GM12878 (cell line): Measurements from ENCODE around the gene MAMDC2. TPM values are rescaled to one million over a fixed set of nuclear protein-coding genes. Genes with fewer than 3 reads are reported as not detected.

Experiments
- ATAC-seq: fragments of 200-7000 bp; cut with Tn5 transposase; 3 replicates; pipeline ENCODE4 v1.9.1; 2020; ENCODE audit warnings: mild to moderate bottlenecking, moderate library complexity
- BruUV-seq: library from RNA; stranded (reverse); fragments of 400-500 nt; replicated peaks from 2 replicates; lab custom pipeline; 2021; lab: Mats Ljungman, UMichigan
- CTCF ChIA-PET: fragments of 300-600 bp; sonication (Branson Sonifier 250); formaldehyde crosslinking; extraction: SDS; loops from one replicate; lab custom pipeline; 2021; ENCODE audit warnings: inconsistent platforms; lab: Yijun Ruan, JAX
- POLR2A ChIA-PET: fragments of 350-600 bp; formaldehyde crosslinking; extraction: SDS; loops from one replicate; lab custom pipeline; 2021; ENCODE audit warnings: inconsistent platforms; lab: Charles Lee
- RAD21 ChIA-PET: fragments of 300-600 bp; sonication (Branson Sonifier 250); formaldehyde crosslinking; loops from one replicate; lab custom pipeline; 2023; ENCODE audit warnings: antibody characterized with exemption; ENCODE audit not compliant: unreplicated experiment; lab: Charles Lee
- SMC1A ChIA-PET: fragments of 300-600 bp; sonication (Branson Sonifier 250); formaldehyde crosslinking; loops from one replicate; lab custom pipeline; 2023; ENCODE audit not compliant: unreplicated experiment, uncharacterized antibody; lab: Charles Lee
- DNase-seq: peaks from one replicate; pipeline ENCODE4 v3.0.0-alpha.2; 2011; ENCODE audit warnings: low read depth, low spot score
- FAIRE-seq: peaks from 3 replicates; lab custom pipeline; 2011; peaks lifted over from hg19 to GRCh38; lab: Jason Lieb, UNC
- H2AFZ ChIP-seq: 2 replicates; pipeline ENCODE4 v1.6.0; 2011; ENCODE audit warnings: low read depth, low read length, control low read depth; ENCODE audit not compliant: control insufficient read depth
- H3K27ac ChIP-seq: 2 replicates; pipeline ENCODE4 v1.5.1; 2011; ENCODE audit warnings: control low read depth; ENCODE audit not compliant: control insufficient read depth, insufficient read depth
- H3K27me3 ChIP-seq, 2 experiments: replicated peaks in 1 of 2; 2 replicates each; pipeline versions ENCODE4 v1.6.0 to v1.6.1; 2011; ENCODE audit warnings: low read length in 1 of 2; ENCODE audit not compliant: control insufficient read depth in 2 of 2, insufficient read depth in 2 of 2
- H3K36me3 ChIP-seq, 2 experiments: 2 replicates each; pipeline ENCODE4 v1.5.1; 2011; ENCODE audit warnings: low read length in 1 of 2; ENCODE audit not compliant: control insufficient read depth in 2 of 2, insufficient read depth in 2 of 2
- H3K4me1 ChIP-seq: 2 replicates; pipeline ENCODE4 v1.6.1; 2011; ENCODE audit warnings: mild to moderate bottlenecking, low read length, moderate library complexity, mixed read lengths; ENCODE audit not compliant: control insufficient read depth, insufficient read depth
- H3K4me2 ChIP-seq: 2 replicates; pipeline ENCODE4 v1.6.0; 2011; ENCODE audit warnings: control low read depth; ENCODE audit not compliant: control insufficient read depth, insufficient read depth
- H3K4me3 ChIP-seq: fragments of 200-600 bp; sonication (generic); 2 replicates; pipeline ENCODE4 v1.5.1; 2016
- H3K79me2 ChIP-seq: 2 replicates; pipeline ENCODE4 v1.6.0; 2011; ENCODE audit warnings: low read length; ENCODE audit not compliant: control insufficient read depth, insufficient read depth
- H3K9ac ChIP-seq: 2 replicates; pipeline ENCODE4 v1.8.0; 2011; ENCODE audit warnings: low read length, control low read depth, mixed read lengths; ENCODE audit not compliant: control insufficient read depth, insufficient read depth
- H3K9me3 ChIP-seq: replicated peaks from 3 replicates; pipeline ENCODE4 v1.5.1; 2011; ENCODE audit warnings: mild to moderate bottlenecking, low read length; ENCODE audit not compliant: control insufficient read depth, insufficient read depth
- H4K20me1 ChIP-seq: 2 replicates; pipeline ENCODE4 v1.6.0; 2011; ENCODE audit not compliant: control insufficient read depth, insufficient read depth
- BHLHE40 ChIP-seq, 2 experiments: fragments of 450-650 bp in 1 of 2; IDR thresholded peaks; 2 replicates each; pipeline ENCODE4 v1.6.1; 2011 to 2017; ENCODE audit warnings: low read depth in 2 of 2, borderline replicate concordance in 1 of 2, improper control_type of control experiment in 1 of 2, low read length in 1 of 2, mild to moderate bottlenecking in 1 of 2
- NR2C2 ChIP-seq: IDR thresholded peaks from 2 replicates; pipeline ENCODE4 v1.6.1; 2011; ENCODE audit warnings: borderline replicate concordance, low read depth; ENCODE audit not compliant: control insufficient read depth, insufficient read length
- NR2F1 ChIP-seq: fragments of 450-650 bp; conservative IDR thresholded peaks from 2 replicates; pipeline ENCODE4 v1.6.1; 2017; ENCODE audit warnings: mild to moderate bottlenecking
- YY1 ChIP-seq: IDR thresholded peaks from 2 replicates; pipeline ENCODE4 v1.6.1; 2011; ENCODE audit warnings: low read depth, mild to moderate bottlenecking, low read length
- WGBS: methylation state at CpG from one replicate; pipeline ENCODE4 v1.1.6; 2016; ENCODE audit warnings: low lambda C conversion rate; ENCODE audit not compliant: insufficient replicate concordance, insufficient coverage; ENCODE audit errors: missing lambda C conversion rate; 5-methylcytosine and 5-hydroxymethylcytosine counted together
- in situ Hi-C: fragments of 300-500 bp; cut with MboI; formaldehyde crosslinking; loops from 9 replicates; pipeline ENCODE4 v1.14.3; 2018; ENCODE audit warnings: mixed read lengths
- intact Hi-C: fragments of 100-400 bp; cut with micrococcal nuclease; formaldehyde crosslinking; loops from one replicate; pipeline ENCODE4 v1.14.2; 2022; ENCODE audit not compliant: unreplicated experiment
- polyA plus RNA-seq, 11 experiments: library from polyadenylated mRNA; depleted of rRNA in 4 of 11; unstranded in 6 of 11; stranded (reverse) in 5 of 11; fragments of >200 nt; fragmentation: Nextera tagmentation in 4 of 11; fragmentation: Illumina TruSeq in 1 of 11; extraction: Ambion mirVana in 4 of 11; extraction: Trizol in 1 of 11; gene quantifications; 1 replicate in 1 of 11; 2 replicates in 10 of 11; pipeline versions ENCODE4 v1.2.1 to v1.2.3, GENCODE V29; 2011 to 2016; ENCODE audit warnings: inconsistent platforms in 2 of 11, missing spikeins in 2 of 11, low read depth in 1 of 11
- total RNA-seq, 4 experiments: library from RNA; depleted of rRNA in 3 of 4; stranded (reverse); fragments of >200 nt in 3 of 4; fragmentation: Illumina TruSeq in 1 of 4; extraction: Trizol in 1 of 4; gene quantifications; 2 replicates each; pipeline versions ENCODE4 v1.2.1 to v1.2.3, GENCODE V29; 2013 to 2021
- TF ChIP-seq, protein P1 (sequence below): fragments of 450-650 bp; IDR thresholded peaks from 2 replicates; pipeline ENCODE4 v1.6.1; 2017; ENCODE audit warnings: mild to moderate bottlenecking
- TF ChIP-seq, protein P2 (sequence below): IDR thresholded peaks from 2 replicates; pipeline ENCODE4 v1.6.1; 2011; ENCODE audit warnings: low read depth, mild to moderate bottlenecking, low read length, moderate library complexity, borderline replicate concordance; ENCODE audit errors: extremely low read depth

The MAMDC2 gene
- total and polyA plus RNA-seq, 10 of the 15 experiments (the other 5 are each of a cell fraction or from before 2014, with no cell fraction given), result 0.01 to 0.09 TPM; not detected in 8

DNA sequence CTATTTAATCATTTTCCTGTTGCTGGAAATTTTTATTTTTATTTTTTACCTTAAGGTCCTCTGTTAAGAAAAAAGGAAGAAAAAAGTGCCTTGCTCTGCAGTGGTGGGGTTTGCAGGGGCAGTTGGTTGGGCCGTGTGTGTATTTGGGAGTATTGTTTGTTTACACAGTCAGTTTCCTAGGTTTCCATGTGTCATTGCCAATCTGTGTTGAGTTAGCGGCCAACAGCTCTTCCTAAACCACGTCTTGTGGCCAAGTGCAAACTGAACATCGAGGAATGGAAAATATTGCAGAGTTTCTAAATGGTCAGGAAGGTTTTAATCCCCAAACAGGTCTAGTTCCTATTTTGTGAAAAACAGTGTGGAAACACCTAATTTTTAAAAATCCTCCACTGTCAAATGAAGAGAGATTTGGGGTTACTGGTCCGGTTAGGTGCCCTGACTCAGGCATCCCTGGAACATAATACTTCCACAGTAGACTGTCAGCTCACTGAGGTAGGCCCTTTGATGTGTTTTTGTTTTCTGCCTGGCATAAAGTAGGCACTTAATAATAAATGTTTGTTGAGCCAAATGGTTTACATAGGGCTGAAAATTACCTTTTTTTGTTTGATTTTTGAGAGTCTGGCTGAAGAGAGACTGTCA lies 37.0 kb downstream of the MAMDC2 start:
- 5% methylated on average over 5 of the region's 5 CpGs for WGBS

DNA sequence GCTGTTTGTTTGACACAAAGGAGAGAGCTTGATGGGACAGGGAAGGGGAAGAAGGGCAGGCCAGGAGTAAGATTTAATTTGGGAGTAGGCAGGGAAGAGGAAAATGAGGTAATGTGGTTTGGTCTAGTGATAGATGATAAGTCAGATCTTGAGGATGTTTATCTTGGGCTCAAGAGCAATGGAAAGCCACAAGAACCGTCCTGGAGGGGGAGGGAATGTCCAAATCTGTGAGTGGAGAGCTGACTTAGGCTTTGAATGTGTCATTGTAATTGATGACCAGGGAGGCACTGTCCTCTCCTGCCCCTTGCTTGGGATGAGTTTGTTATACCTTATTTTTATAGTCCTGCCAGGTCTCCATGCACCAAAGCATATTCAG lies 37.5 kb downstream of the MAMDC2 start:
- no peaks in the 10 kb centered on the region for H3K79me2 ChIP-seq
- no peak overlapping the region for H3K4me3 ChIP-seq
- WGBS, result 0% methylated on average over 1 of the region's 1 CpG
- FAIRE-seq (no peak), DNase-seq (no peak), ATAC-seq (no peak)
- no peak overlapping the region for H3K9ac ChIP-seq
- H2AFZ ChIP-seq, result no peak overlapping the region
- intact Hi-C loops, result no loop called here
- H3K27me3 ChIP-seq, result no peaks in the 10 kb centered on the region
- ChIA-PET RAD21 (no interaction called here), SMC1A (no interaction called here), POLR2A (no interaction called here), CTCF (interaction anchor here (1.6 kb wide), 1 partner anchor 32 kb away, joined by 5 read pairs; no protein-coding TSS in a partner anchor)
- in situ Hi-C loops, result no loop called here
- H3K36me3 ChIP-seq, result no peaks in the 10 kb centered on the region
- no peak overlapping the region for H3K27ac ChIP-seq
- no peaks in the 10 kb centered on the region for H4K20me1 ChIP-seq
- no TSS peak for BruUV-seq
- H3K4me2 ChIP-seq, result no peak overlapping the region
- TF ChIP-seq NR2C2 (no peak), YY1 (no peak), BHLHE40 (IDR thresholded peaks at IDR 0.05; ENCODE audit: borderline replicate concordance in 1 of 2, low read depth in 2 of 2, low read length in 1 of 2) (no peak)
- TF ChIP-seq, protein P1, sequence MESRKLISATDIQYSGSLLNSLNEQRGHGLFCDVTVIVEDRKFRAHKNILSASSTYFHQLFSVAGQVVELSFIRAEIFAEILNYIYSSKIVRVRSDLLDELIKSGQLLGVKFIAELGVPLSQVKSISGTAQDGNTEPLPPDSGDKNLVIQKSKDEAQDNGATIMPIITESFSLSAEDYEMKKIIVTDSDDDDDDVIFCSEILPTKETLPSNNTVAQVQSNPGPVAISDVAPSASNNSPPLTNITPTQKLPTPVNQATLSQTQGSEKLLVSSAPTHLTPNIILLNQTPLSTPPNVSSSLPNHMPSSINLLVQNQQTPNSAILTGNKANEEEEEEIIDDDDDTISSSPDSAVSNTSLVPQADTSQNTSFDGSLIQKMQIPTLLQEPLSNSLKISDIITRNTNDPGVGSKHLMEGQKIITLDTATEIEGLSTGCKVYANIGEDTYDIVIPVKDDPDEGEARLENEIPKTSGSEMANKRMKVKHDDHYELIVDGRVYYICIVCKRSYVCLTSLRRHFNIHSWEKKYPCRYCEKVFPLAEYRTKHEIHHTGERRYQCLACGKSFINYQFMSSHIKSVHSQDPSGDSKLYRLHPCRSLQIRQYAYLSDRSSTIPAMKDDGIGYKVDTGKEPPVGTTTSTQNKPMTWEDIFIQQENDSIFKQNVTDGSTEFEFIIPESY, result no peak
- TF ChIP-seq, protein P2, sequence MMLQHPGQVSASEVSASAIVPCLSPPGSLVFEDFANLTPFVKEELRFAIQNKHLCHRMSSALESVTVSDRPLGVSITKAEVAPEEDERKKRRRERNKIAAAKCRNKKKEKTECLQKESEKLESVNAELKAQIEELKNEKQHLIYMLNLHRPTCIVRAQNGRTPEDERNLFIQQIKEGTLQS, result no peak
- no peaks in the 10 kb centered on the region for H3K4me1 ChIP-seq
- no peaks in the 10 kb centered on the region for H3K9me3 ChIP-seq

More for the DNA sequence above, 37.0 kb downstream of the MAMDC2 start:
- DNase-seq, result no peak
- Histone ChIP-seq H3K27me3 (no peaks in the 10 kb centered on the region; a peak in 1 of 4 replicates), H3K4me1 (no peaks in the 10 kb centered on the region), H3K79me2 (no peaks in the 10 kb centered on the region), H3K36me3 (no peaks in the 10 kb centered on the region), H3K27ac (no peak overlapping the region), H3K4me2 (no peak overlapping the region), H3K9me3 (no peaks in the 10 kb centered on the region), H3K4me3 (no peak overlapping the region), H3K9ac (no peak overlapping the region), H4K20me1 (no peaks in the 10 kb centered on the region), H2AFZ (no peak overlapping the region)
- intact Hi-C loops (no loop called here), in situ Hi-C loops (no loop called here)
- ChIA-PET SMC1A (no interaction called here), POLR2A (interaction anchor here (0.5 kb wide), 1 partner anchor 77 kb away, joined by 3 read pairs; no protein-coding TSS in a partner anchor), RAD21 (no interaction called here), CTCF (interaction anchor here (0.8 to 1.6 kb wide), 2 partner anchors 27 to 33 kb away, joined by 3 to 5 read pairs; no protein-coding TSS in a partner anchor)
- no peak for ATAC-seq
- no peak for TF ChIP-seq NR2F1
- BruUV-seq, result no TSS peak
- FAIRE-seq, result no peak
